Glomerular endothelial cell (primary cell): ENCODE measurements around the gene ERI3. TPM values are rescaled to one million over a fixed set of nuclear protein-coding genes. Genes with fewer than 3 reads are reported as not detected.

Experiments used
- DNase-seq: peaks from one replicate; pipeline ENCODE4 v3.0.0-alpha.2; 2011; ENCODE audit warnings: low read depth, low spot score; ENCODE audit errors: extremely low read depth
- total RNA-seq: library from RNA; depleted of rRNA; stranded (reverse); fragments of >200 nt; gene quantifications from 2 replicates; pipeline ENCODE4 v1.2.3, GENCODE V29; 2015

The ERI3 gene
- total RNA-seq, 1 donor from 2014 or later = 48.7 TPM

DNA sequence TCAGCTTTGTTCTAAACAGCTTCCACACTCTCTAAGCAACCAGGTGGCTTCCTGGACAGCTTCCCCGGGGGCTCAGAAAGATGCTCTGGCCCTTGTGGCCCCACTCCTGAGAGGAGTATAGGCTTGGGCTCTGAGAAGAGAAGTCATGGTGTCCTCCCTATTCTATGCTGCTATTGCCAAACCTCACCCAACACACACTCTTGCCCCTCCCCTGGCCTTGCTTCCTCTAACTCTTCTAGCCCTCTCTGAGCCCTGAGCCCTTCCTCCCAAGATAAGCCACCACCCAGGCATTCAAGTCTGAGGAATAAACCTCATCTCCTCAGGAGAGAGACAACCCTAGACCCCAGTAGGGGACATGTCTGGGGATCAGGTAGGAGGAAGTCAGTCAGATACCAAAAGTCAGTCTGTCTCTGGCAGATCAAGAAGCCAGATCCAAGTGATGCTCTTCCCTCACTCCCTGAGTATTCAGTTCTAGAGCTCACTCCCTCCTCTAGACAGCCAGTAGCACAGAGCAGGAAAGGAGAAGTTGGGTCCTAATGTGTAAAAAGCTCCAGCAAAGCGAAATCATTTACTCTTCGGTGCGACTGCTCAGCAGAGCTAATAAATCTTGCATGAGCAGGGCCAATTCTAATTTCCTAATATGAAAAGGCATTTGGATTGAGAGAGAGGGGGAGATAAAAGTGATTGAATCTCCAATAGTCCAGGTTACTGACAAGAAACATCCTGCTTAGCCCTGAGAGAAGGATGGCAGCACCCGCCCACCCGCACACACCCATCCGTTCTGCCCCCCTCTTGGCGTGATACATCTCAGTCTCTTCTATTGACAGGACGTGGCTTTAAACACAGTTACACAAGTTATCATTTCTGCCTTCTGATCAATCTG, 91.2 kb downstream of the ERI3 start:
- no peak for DNase-seq

- no peak for DNase-seq
These were observed 92.1 kb downstream of the ERI3 start for GRCh38 chr1:44262816-44263567.

DNA sequence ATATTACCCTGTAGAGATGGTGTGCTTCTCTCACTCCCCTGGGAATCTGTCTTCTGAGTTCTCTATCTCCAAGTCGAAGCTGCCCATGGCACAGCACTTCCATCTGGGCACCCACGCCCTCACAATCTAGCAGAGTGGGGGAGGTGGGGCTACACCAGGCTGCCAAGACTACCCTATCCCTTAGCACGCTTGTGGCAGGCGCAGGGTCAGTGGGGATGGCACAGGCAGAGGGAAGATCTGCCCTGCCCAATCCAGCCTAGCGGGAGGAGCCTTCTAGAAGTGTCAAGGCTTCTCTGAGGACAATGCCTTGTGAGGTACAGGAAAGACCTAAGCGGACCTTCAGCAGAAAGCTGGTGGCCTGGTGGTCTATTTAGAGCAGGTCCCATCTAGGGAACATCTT, 92.6 kb downstream of the ERI3 start:
- no peak for DNase-seq

DNA sequence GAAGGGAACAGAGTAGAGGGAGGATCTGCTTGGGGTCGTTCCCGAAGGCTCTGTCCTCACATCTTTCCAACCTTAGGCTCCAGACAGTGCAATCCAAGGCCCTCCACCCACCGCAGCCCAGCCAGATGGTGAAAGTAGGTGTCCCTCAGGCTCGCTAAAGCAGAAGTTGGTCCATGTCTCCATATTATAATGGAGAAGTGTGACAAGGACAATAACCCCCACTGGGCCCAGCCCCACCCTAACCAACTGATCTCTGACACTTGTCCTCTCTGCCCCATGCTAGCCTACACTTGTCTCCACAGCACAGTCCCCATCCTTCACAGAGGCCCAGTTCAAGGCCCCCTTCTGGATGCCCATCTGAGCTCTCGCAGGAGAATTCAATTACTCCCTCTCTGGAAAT, 93.1 kb downstream of the ERI3 start:
- DNase-seq = no peak

- DNase-seq = no peak
These were observed 93.8 kb downstream of the ERI3 start for GRCh38 chr1:44261171-44261817.

GRCh38 chr1:44260792-44261170, 94.3 kb downstream of the ERI3 start:
- DNase-seq = no peak

GRCh38 chr1:44259090-44259489, 96.0 kb downstream of the ERI3 start:
- DNase-seq = no peak

GRCh38 chr1:44256762-44257554, 98.1 kb downstream of the ERI3 start:
- DNase-seq = no peak

DNA sequence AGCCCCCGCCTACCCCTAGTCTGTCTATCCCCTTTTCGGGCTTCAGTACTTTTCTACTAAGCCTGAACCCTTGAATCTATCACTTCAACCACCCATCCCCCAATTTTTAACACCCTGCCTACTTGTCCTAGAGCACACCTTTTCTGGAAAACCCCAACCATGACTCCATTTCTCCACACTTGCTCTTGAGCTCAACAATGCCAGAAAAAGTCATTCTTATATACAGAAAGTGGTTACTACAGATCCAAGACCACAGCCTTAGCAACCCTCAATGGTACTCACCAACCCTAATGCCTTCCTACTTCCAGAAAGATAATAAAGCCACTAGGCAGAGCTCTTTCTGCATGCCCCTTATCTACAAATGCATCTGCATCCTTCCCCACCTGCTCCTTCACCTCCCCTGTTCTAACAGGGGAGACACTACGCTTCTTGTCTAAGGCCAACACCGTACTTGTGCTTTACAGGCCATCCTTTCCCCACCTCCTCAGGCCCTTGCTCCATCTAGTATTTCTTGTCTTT, 100.6 kb downstream of the ERI3 start:
- no peak for DNase-seq

- DNase-seq = no peak
These were observed 102.9 kb downstream of the ERI3 start for GRCh38 chr1:44251989-44252671.

DNA sequence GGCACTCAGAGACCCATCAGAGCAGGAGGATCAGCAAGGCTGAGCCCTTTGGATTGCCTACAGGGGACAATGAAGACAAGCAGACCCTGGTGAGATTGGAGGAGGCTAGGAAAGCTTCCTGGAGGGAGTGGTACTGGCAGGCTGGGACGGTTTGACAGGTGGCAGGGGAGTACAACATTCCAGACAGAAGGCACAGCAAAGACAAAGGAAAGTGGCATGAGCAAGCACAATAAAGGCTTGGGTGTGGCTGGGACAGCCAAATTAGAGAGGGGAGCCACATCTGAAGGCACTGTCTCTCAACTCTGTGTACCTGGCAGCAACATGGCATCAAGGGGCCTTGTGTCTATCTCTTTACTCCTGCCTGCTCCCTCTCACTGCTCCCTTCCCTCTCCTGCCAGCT, 103.6 kb downstream of the ERI3 start:
- DNase-seq = no peak

- no peak for DNase-seq
These were observed 104.8 kb downstream of the ERI3 start for GRCh38 chr1:44250068-44250781.

DNA sequence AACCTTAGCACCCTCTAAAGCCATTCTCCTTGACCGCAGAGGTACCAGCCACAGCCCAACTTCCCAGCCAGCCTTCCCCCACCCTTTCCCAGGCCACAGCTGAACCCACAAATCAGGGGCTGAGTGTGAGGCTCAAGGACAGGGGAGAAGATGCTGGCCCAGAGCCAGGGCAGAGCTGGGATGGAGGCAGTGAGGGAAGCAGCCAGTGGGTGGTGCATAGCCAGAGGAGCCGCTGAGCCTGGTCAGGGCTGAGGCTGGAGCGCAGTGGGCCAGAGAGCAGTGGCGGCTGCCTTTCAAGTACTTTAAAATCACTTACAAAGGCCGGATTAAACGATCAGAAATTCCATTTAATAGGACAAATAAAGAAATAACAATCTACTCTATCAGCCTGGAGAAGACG, 105.5 kb downstream of the ERI3 start:
- no peak for DNase-seq

- no peak for DNase-seq
These were observed 108.3 kb downstream of the ERI3 start for GRCh38 chr1:44246806-44247205.

- no peak for DNase-seq
These were observed 110.1 kb downstream of the ERI3 start for GRCh38 chr1:44244986-44245385.

DNA sequence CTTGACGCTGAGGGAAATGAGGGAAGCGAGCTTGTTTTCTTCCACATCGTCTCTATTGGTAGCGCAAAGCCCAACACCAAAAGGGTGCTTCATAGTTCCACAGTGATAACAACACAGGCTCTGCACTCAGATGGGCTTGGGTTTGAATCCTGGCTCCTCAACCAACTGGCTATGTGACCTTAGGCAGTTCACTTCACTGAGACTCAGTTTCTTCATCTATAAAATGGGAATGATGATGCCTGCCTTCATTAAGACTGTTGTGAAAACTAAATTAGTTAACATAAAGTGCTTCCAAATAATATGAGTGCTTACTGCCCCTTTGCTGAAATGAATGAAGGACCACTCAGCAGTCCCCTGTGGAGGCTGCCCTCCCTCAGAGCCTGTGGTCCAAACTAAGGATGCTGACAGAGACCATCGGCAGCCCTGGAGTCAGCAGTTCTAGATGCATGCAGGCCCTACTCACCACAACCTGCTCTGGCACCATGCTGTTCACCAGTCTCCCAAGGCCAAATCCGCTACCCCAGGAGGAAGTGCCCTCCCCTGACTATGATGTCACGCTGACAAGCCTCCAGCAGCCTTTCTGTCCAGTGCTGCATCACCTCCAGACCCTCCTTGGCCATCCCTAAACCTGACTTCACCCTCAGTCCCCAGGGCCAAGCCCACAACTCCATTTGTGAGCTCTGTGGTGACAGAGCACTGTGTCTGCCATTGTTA, 111.1 kb downstream of the ERI3 start:
- DNase-seq = no peak

DNA sequence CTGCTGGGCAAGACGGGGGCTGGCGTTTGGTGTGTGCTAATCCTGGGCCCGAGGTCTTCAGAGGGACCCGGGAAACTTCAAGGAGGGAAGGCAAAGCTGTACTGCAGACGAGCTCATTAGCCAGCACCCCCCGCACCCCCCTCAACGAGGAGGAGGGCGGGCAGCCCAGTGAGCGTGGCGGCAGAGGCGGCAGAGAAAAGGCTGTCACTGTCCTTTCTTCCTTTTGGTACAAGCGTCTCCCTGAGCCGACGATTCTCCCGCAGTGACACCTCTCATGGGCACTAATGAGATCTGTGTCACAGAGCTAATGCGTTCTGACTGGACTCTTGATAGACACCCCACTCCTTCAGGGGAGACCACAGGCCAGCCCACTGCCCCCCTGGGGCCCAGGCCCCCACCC, 112.3 kb downstream of the ERI3 start:
- no peak for DNase-seq

DNA sequence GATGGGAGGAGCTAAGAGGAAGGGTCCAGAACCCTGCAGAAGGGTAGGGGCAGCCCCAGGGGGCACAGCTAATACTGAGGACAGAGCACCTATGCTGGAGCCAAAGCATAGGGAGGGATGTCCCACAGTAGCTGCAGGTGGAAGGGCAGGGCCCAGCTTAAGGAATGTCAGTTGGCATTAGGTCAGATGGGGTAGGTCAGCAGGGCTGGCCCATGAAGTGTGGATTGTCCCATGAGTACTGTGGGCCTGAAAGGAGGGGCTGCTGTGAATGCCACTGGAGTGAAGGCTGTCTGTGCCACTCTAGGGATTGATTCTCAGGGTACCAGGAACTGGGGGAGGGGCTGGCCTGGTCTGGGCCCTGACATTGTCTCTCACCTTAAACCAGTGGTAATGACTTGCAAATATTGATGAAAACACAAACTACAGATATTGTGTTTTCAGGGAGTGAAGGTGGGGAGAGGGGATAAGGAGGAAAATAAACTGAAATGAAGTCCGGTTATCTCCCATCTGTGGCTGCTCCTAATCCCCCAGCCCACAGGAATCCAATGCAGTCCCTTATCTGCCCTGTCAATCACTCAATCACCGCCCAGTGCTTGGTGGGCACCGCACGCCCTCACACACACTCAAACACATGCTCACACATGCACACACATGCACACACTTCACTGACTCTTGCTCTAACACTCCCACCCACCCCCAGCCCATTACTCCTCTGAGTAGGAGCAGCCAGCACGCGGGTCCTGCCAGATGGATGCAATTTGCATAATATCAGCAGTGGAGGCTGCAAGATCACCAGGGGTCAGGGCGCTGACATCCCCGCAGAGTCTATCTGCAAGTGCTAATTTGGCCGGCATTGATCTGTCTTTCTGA, 114.0 kb downstream of the ERI3 start:
- DNase-seq = no peak
